ENCODE measurements around the gene OR9G4.

Gene OR9G4

DNA sequence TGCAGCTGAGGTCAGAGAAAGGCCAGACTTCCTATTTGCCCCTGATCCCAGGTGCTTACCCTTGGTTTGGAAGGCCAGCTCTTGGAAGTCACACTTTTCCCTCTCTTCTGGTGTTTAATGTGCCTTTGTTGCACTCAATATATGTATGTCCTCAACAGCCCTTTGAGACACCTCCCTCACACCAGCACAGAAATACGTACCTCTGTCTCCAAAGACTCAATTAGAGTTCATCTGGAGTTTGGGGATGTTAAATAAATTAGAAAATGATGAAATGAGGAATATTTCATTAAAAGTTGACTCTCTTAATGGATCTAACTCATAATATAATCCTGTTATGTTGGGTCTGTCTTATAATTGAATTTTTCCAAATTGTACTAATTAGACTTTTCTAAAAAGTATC, at the start of gene OR9G4:
Gene OR9G4, minus strand, starts transcription at position 101 of the 400 bp plus-strand sequence. CDS start 4,931 bp downstream, outside the sequence.
- no peak for DNase-seq

DNA sequence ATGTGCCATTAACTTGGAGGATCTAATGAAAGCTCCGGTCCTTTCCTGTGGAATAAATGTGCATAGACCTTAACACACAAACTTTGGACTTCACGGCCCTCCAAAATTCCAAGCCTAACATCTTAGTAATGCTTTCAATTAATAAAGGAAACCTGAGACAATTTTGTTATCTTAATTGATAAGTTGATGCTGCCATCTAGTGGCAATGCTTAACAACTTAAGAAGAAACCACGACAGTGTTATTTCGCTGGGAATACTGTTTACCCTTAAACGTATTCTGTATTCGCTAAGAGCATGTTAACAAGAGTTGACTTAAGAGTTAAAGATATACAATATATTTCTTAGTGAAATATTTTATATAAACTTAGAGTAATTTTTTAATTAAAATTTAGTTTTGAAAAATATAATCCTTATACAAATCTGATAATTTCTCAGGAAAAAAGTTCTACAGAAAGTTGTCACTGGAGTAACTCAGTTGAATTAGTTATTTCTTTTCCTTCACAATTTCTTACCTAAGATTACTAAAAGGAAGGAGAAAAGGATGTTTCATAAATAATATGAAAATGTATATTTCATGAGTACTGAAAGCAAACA, 35.0 kb upstream of the OR9G4 start:
- DNase-seq, result no peak

DNA sequence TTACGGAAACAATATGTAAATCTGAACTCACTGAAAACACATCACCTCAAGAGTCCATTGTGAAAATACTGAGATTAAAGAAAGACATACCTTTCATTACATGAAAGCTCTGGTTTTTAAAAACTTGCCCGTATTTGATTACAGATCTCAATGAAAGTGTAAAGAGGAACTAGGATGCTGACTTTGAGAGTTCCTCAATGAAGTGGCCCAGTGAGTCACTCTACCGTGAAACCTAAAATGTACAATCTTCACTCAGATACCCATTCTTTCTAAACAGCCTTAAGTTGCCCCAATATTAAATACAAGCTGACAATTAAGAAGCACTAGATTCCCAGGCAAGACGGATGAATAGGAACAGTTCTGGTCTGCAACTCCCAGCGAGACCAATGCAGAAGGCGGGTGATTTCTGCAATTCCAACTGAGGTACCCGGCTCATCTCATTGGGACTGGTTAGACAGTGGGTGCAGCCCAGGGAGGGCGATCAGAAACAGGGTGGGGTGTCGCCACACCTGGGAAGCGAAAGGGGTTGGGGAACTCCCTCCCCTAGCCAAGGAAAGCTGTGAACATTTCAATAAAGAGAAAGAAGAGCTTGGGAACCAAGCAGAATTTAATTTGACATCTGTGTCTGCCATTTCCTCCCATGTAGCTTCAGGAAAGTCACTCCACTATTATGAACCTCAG, 33.8 kb upstream of the OR9G4 start:
- no peak for DNase-seq

DNA sequence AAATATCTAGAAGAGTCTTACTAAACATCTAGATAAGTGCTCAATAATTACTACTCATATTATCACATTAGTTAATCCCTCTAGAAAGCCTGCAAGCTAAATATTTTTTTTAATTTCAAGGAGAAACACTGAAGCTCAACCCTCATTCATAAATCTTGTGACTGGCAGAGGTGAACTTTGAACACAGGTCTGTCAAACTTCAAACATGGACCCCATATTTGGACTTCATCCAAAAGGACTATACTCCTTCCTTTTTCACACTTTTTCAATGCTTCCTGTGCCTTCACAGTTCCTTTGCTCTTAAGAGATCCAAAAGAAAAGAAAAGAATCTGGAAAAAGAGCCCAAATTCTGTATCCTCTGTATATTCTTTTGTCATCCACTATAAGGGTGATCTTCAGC, 28.3 kb upstream of the OR9G4 start:
- DNase-seq, result no peak

DNA sequence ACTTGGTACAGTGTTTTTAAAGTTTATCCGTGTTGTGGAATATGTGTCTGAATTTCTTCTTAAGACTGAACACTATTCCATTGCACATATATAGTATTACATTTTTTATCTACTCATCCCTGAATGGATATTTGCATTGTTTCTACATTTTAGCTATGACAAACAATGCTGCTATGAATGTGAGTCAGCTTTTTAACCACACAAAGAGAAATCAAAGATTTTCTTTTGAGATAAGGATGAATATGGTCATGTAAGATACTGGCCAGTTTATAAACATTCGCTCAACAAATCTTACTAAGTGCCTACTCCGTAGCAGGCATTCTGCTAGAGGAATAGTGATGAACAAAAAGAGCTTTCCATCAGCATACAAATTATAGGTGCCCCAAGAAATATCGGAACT, 16.5 kb upstream of the OR9G4 start:
- no peak for DNase-seq

DNA sequence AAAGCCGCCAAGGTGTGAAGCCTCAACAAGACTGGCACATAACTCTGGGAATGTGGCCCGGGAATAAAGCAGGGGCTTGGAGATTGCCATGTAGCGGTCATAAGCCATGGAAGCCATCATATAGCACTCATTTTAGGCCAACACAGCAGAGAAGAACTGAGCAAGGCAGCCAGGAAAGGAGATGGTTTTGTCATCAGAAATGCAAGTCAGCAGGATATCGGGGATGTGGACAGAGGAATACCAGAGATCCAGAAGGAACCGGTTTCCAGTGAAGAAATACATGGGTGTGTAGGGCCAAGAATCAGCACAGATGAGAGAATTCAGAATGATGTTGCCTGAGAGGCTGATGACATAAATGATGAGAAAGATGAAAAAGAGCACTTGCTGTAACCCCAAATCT, 3.0 kb upstream of the OR9G4 start:
- no peak for DNase-seq

DNA sequence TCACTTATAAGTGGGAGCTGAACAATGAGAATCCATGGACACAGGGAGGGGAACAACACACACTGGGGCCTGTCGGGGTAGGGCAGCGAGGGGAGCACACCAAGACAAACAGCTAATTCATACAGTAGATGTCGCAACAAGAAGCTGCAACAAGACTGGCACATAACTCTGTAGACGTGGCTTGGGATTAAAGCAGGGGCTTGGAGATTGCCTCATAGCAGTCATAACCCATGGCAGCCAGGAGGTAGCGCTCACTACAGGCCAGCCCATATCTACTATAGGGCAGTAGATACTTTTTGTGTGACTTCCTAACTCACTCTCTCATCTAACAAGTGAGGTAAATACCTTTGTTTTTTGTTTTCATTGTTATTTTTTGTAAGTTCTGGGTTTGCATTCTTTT, 1.7 kb upstream of the OR9G4 start:
- no peak for DNase-seq

DNA sequence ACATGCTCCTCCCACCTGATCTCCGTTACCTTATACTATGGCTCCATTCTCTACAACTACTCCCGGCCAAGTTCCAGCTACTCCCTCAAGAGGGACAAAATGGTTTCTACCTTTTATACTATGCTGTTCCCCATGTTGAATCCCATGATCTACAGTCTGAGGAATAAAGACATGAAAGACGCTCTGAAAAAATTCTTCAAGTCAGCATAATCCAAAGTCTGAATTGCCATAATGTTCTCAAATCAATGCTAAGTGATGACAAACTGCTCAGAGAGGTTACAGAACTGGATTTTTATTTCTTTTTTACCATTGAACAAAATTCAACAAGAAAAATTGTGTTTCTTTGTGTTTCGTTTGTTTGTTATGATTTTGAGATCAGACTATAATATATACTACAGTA, 7.6 kb downstream of the OR9G4 start:
- no peak for DNase-seq

DNA sequence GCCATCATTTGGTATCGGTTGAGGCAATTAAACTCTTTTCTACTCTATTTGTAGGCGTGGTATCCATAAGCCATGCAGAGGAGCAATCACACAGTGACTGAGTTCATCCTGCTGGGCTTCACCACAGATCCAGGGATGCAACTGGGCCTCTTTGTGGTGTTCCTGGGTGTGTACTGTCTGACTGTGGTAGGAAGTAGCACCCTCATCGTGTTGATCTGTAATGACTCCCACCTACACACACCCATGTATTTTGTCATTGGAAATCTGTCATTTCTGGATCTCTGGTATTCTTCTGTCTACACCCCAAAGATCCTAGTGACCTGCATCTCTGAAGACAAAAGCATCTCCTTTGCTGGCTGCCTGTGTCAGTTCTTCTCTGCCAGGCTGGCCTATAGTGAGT, 8.4 kb downstream of the OR9G4 start:
- DNase-seq, result no peak

DNA sequence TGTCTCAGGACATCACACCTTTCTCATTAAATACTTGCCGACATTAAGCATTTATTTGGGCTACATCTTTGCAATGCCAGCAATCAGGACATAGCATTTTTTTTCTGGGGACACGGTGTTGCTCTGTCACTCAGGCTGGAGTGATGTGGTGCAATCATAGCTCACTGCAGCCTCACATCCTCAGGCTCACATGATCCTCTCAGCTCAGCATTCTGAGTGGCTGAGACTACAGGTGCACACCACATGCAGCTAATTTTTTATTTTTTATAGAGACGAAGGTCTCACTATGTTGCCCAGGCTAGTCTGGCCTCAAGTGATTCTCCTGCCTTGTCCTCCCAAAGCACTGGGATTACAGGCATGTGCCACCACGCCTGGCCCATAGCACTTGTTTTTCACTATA, 28.0 kb downstream of the OR9G4 start:
- DNase-seq, result no peak

DNA sequence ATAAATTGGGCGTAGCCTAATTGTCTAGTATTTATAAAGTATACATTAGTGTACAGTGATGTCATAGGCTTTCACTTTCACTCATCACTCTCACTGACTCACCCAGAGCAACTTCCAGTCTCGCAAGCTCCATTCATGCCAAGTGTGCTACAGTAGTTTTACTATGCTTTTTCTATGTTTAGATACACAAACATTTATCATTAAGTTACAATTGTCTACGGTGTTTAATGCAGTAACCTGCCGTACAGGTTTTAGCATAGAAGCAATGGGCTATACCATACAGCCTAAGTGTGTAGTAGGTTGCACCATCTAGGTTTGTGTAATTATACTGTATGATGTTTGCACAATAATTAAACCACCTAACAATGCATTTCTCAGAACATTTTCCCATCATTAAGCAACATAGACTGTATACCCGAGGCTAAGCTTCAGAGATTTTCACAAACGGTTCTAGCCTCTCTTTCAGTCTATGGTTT, 32.1 kb downstream of the OR9G4 start:
- no peak for DNase-seq

DNA sequence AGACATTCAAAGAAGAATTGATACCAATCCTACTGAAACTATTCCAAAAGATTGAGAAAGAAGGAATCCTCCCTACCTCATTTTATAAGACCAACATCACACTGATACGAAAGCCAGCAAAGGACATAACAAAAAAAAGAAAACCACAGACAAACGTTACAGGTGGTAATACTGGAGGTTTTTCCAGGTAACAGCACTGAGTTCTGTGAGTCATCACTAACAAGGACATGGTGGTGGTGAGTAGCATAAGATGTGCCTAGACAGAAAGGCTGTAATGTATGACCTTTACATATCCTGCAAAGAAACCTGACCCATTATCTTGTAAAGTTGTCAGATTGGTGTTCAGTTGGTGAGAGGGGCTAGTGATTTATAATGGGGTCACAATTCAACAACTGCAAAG, 34.3 kb downstream of the OR9G4 start:
- DNase-seq, result no peak

DNA sequence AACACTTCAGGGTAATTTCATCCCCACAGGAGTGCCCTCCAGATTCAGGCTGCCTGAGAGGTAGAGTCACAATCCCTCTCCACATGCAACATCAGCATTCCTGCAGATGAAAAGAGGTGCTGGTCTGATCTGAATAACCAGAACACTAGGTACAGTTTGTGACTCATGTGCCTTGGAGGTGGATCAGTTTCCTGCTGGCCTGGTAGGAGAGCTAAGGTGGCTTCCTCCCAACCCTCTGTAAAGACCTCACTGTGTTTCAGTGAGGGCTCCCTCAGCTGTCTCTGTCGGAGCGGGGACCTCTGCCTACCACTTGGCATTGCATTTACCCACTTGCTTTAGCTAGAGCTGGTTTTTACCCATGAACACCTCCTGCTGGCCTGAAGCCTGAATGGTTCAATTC, 42.0 kb downstream of the OR9G4 start:
- DNase-seq, result no peak

DNA sequence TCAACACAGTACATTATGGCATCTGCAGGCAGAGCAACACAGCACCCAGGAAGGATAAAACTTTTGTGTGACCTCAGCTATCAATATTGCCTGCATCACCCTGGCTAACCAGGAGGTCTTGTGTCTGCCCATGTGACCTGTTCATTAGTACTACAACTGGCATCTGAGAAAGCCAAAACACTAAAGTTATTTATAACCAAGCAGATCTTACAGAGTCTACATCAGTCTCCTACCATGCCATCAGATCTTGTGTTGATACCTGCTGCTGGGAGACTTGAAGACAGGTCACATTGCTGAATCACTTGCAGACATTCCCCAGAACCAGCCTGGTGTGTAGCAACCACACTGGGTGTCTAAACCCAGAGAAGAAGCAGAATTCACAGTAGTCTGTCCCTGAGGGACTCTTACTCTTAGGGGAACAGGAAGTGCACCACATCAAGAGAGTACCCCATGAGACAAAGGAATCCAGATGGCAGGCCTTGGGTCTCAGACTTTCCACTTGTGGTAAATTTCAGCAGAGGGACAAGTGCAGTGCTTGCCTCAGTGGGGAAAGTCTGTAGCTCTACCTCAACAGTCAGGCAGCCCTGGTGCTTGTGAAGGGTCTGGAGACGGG, 42.6 kb downstream of the OR9G4 start:
- DNase-seq, result no peak

DNA sequence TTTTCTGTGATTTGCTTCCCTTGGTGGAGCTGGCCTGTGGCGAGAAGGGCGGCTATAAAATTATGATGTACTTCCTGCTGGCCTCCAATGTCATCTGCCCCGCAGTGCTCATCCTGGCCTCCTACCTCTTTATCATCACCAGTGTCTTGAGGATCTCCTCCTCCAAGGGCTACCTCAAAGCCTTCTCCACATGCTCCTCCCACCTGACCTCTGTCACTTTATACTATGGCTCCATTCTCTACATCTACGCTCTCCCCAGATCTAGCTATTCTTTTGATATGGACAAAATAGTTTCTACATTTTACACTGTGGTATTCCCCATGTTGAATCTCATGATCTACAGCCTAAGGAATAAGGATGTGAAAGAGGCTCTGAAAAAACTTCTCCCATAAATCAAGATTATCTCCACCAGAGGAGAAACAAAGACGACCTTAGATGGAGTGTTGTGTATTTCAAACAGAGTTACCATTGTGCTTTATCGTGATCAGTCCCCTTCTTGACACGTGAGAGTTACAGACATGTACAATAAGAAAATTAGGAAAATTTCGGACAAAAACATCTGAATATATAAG, 47.5 kb downstream of the OR9G4 start:
- no peak for DNase-seq

DNA sequence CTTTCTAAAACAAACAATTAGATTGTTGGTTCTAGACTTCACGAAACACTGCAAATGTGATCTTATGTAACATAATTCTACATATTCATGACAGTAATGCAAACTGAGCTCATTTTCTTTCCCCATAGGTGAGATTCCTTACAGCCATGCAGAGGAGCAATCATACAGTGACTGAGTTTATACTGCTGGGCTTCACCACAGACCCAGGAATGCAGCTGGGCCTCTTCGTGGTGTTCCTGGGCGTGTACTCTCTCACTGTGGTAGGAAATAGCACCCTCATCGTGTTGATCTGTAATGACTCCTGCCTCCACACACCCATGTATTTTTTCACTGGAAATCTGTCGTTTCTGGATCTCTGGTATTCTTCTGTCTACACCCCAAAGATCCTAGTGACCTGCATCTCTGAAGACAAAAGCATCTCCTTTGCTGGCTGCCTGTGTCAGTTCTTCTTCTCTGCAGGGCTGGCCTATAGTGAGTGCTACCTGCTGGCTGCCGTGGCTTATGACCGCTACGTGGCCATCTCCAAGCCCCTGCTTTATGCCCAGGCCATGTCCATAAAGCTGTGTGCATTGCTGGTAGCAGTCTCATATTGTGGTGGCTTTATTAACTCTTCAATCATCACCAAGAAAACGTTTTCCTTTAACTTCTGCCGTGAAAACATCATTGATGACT, 48.1 kb downstream of the OR9G4 start:
- no peak for DNase-seq

DNA sequence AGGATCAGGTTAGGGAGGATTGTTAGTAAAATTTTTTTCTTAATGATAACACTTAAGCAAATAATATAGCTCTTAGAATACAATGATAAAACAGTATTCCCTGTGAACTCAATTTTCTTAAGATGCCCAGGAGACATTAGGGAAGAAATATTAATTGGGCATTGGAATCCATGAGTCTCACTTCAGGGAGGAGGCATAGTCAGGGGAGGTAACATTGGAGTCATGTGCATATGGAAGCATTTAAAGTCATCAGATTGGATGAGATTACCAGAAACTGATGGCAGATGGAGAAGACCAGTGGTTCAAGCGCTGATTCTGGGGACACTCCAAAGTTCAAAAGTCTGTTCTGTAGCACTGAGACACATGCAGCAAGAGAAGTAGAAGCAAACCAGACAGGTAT, 49.7 kb downstream of the OR9G4 start, which contains the start of gene OR9G1:
Gene OR9G1, plus strand, starts transcription at position 301 of the 400 bp plus-strand sequence. CDS start 1,293 bp downstream, outside the sequence.
- DNase-seq, result no peak

DNA sequence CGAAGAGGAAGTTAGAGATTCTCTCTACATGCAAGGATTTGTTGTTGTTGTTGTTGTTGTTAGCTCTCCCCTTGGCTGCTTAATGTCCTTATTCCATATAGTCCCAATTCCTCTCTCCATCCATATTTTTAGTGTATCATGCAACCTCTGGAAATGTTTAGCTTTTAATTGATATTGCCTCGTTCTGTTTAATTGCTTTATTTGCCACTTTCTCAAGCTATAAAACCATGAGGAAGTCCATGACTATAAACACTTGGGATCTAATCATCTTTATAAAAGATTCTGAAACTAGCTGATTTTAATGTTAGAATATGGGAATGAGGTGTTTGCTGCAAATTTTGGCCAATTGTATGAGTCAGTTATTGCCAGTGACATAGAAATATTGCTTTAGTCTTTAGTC, 55.1 kb downstream of the OR9G4 start:
- no peak for DNase-seq

All from activated effector memory CD4-positive, alpha-beta T cell treated with anti-CD3 and anti-CD28 coated beads, Interleukin-2, amount 50 U/mL, for 16 hours (primary cell).